Fibroblast of lung (primary cell): ENCODE results near the gene THUMPD2. TPM values are rescaled to one million over a fixed set of nuclear protein-coding genes. Genes with fewer than 3 reads are reported as not detected.

Experiments
- DNase-seq, 2 donors: peaks; one replicate each; pipeline versions ENCODE4 v3.0.0 to v3.0.0-alpha.2; 2010; ENCODE audit warnings: low read depth in 2 of 2
- H2AFZ ChIP-seq: 2 replicates; pipeline ENCODE4 v1.5.1; 2012; ENCODE audit warnings: low read length, control low read depth, inconsistent platforms
- H3K27ac ChIP-seq: 2 replicates; pipeline ENCODE4 v1.5.1; 2011; ENCODE audit warnings: low read length, control low read depth; ENCODE audit not compliant: insufficient read depth
- H3K27me3 ChIP-seq: 2 replicates; pipeline ENCODE4 v1.5.1; 2011; ENCODE audit warnings: mild to moderate bottlenecking, low read length; ENCODE audit not compliant: control insufficient read depth, insufficient read depth
- H3K36me3 ChIP-seq: 2 replicates; pipeline ENCODE4 v1.5.1; 2011; ENCODE audit warnings: low read length; ENCODE audit not compliant: control insufficient read depth, insufficient read depth
- H3K4me1 ChIP-seq: 2 replicates; pipeline ENCODE4 v1.5.1; 2011; ENCODE audit warnings: low read length; ENCODE audit not compliant: control insufficient read depth, insufficient read depth; ENCODE audit errors: extremely low read depth
- H3K4me2 ChIP-seq: 2 replicates; pipeline ENCODE4 v1.5.1; 2011; ENCODE audit warnings: low read length, control low read depth; ENCODE audit not compliant: insufficient read depth; ENCODE audit errors: extremely low read depth
- H3K4me3 ChIP-seq, 4 experiments: fragments of 200-600 bp in 1 of 4; sonication (generic) in 1 of 4; replicated peaks in 1 of 4; 2 replicates each; pipeline ENCODE4 v1.5.1; 2011 to 2016; ENCODE audit warnings: low read length in 4 of 4, low read depth in 3 of 4, mild to moderate bottlenecking in 3 of 4, control low read depth in 2 of 4, inconsistent platforms in 1 of 4, mixed read lengths in 1 of 4; ENCODE audit not compliant: insufficient read depth in 1 of 4; ENCODE audit errors: control extremely low read depth in 1 of 4
- H3K79me2 ChIP-seq: 2 replicates; pipeline ENCODE4 v1.5.1; 2012; ENCODE audit warnings: mild to moderate bottlenecking, low read length, inconsistent platforms; ENCODE audit not compliant: control insufficient read depth, insufficient read depth
- H3K9ac ChIP-seq: 2 replicates; pipeline ENCODE4 v1.5.1; 2011; ENCODE audit warnings: mild to moderate bottlenecking, low read length, control low read depth; ENCODE audit not compliant: insufficient read depth
- H3K9me3 ChIP-seq: 2 replicates; pipeline ENCODE4 v1.5.1; 2012; ENCODE audit warnings: low read depth, low read length; ENCODE audit not compliant: control insufficient read depth, insufficient read depth
- H4K20me1 ChIP-seq: 2 replicates; pipeline ENCODE4 v1.5.1; 2011; ENCODE audit warnings: low read length; ENCODE audit not compliant: control insufficient read depth, insufficient read depth; ENCODE audit errors: extremely low read depth
- CTCF ChIP-seq, 2 donors: IDR thresholded peaks in 1 of 2; conservative IDR thresholded peaks in 1 of 2; 1 replicate in 1 of 2; 2 replicates in 1 of 2; pipeline ENCODE4 v1.5.1; 2011 to 2012; ENCODE audit warnings: low read length in 2 of 2, control low read depth in 1 of 2, inconsistent platforms in 1 of 2, low read depth in 1 of 2, mild to moderate bottlenecking in 1 of 2
- EZH2 ChIP-seq: IDR thresholded peaks from 2 replicates; pipeline ENCODE4 v1.5.1; 2012; ENCODE audit warnings: low read length, control low read depth, mild to moderate bottlenecking; ENCODE audit errors: missing control alignments
- polyA plus RNA-seq, 2 donors: library from polyadenylated mRNA; depleted of rRNA in 1 of 2; stranded (reverse) in 1 of 2; unstranded in 1 of 2; fragments of >200 nt; gene quantifications; 2 replicates each; pipeline ENCODE4 v1.2.1, GENCODE V29; 2011 to 2012; ENCODE audit warnings: missing spikeins in 1 of 2
- total RNA-seq: library from RNA; depleted of rRNA; stranded (reverse); fragments of >200 nt; gene quantifications from 2 replicates; pipeline ENCODE4 v1.2.1, GENCODE V29; 2014

Gene THUMPD2
- total and polyA plus RNA-seq, 2 donors (not counting 1 experiment from before 2014, with no cell fraction given) = 8.1 to 10.2 TPM

- Histone ChIP-seq H3K36me3 (no peaks in the 10 kb centered on the region), H3K4me2 (no peak overlapping the region), H4K20me1 (no peaks in the 10 kb centered on the region), H3K27me3 (no peaks in the 10 kb centered on the region), H3K4me3 (no peak overlapping the region), H3K27ac (no peak overlapping the region), H3K9ac (no peak overlapping the region), H3K79me2 (no peaks in the 10 kb centered on the region), H2AFZ (no peak overlapping the region), H3K4me1 (no peaks in the 10 kb centered on the region), H3K9me3 (no peaks in the 10 kb centered on the region)
- TF ChIP-seq CTCF (conservative IDR thresholded peaks at IDR 0.05 in 1 of 2, IDR thresholded peaks at IDR 0.05 in 1 of 2; ENCODE audit: low read depth in 1 of 2, low read length in 2 of 2) = no peak
- TF ChIP-seq EZH2 = no peak
- no peak for DNase-seq
Observed at GRCh38 chr2:39689272-39689841, 89.7 kb downstream of the THUMPD2 start.

- no peaks in the 10 kb centered on the region for H3K36me3 ChIP-seq
- TF ChIP-seq CTCF (conservative IDR thresholded peaks at IDR 0.05 in 1 of 2, IDR thresholded peaks at IDR 0.05 in 1 of 2; ENCODE audit: low read depth in 1 of 2, low read length in 2 of 2) (no peak), EZH2 (no peak)
- H3K27ac ChIP-seq = no peak overlapping the region
Observed at GRCh38 chr2:39688181-39688580, 90.9 kb downstream of the THUMPD2 start.

GRCh38 chr2:39686456-39686855 lies 92.6 kb downstream of the THUMPD2 start:
- Histone ChIP-seq H2AFZ (no peak overlapping the region), H3K27me3 (no peaks in the 10 kb centered on the region), H3K9me3 (no peaks in the 10 kb centered on the region), H3K27ac (no peak overlapping the region), H3K9ac (no peak overlapping the region), H3K4me1 (no peaks in the 10 kb centered on the region), H3K36me3 (no peaks in the 10 kb centered on the region), H4K20me1 (no peaks in the 10 kb centered on the region), H3K79me2 (no peaks in the 10 kb centered on the region), H3K4me2 (no peak overlapping the region), H3K4me3 (no peak overlapping the region)
- TF ChIP-seq CTCF (conservative IDR thresholded peaks at IDR 0.05 in 1 of 2, IDR thresholded peaks at IDR 0.05 in 1 of 2; ENCODE audit: low read depth in 1 of 2, low read length in 2 of 2) (no peak), EZH2 (no peak)
- DNase-seq = no peak

More at GRCh38 chr2:39688181-39688580, 90.9 kb downstream of the THUMPD2 start:
- H3K27me3 ChIP-seq = no peaks in the 10 kb centered on the region
- no peaks in the 10 kb centered on the region for H3K9me3 ChIP-seq
- H3K9ac ChIP-seq = no peak overlapping the region
- no peaks in the 10 kb centered on the region for H4K20me1 ChIP-seq
- H3K4me1 ChIP-seq = no peaks in the 10 kb centered on the region
- no peak overlapping the region for H3K4me2 ChIP-seq
- no peak overlapping the region for H2AFZ ChIP-seq
- no peak overlapping the region for H3K4me3 ChIP-seq
- DNase-seq = no peak
- no peaks in the 10 kb centered on the region for H3K79me2 ChIP-seq

Other genes with a start within 250 kb of the THUMPD2 start
- 0.26 and 1.5 TPM in 2 replicates for gene TMEM178A, start 113.3 kb downstream of the THUMPD2 start, total RNA-seq
- 0.63 and 6.9 TPM in 2 replicates for gene TMEM178A, start 113.3 kb downstream of the THUMPD2 start, polyA plus RNA-seq